Measurements from ENCODE around the gene TIMM22.
"Not testable (repeated sequence)": the region's sequence is repeated elsewhere in the genome, so short reads cannot be mapped to it uniquely, and the experiment has no call there.

The TIMM22 gene

GRCh38 chr17:973053-973452 lies 23.9 kb upstream of the TIMM22 start:
- DNase-seq, result no peak

GRCh38 chr17:974778-975177 lies 22.2 kb upstream of the TIMM22 start:
- DNase-seq, result not testable (repeated sequence)

DNA sequence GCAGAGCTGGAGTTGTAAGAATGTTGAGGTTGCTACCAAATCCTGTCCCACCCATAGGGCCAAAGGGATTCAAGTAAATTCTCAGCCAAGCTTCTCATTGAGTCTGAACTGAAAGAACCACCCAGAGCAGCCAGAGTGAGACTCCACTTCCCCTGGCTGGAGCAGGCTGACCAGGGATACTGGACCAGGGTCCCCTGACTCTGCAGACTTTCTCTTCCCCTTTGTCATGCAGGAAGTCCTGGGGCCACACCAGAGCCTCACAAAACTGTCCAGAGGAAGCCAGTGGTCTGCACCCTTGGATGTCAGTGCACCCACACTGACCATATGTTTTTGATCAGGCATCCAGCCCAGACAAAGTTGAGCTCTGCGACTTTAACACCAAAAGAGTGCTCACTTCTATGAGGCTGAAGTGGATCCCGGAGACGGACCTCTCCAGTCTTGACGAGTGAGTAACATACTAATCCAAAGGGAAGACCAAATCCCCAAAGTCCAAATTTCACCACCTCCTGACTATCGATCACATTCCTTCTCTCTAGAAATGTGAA lies 21.5 kb upstream of the TIMM22 start:
- DNase-seq, result no peak

DNA sequence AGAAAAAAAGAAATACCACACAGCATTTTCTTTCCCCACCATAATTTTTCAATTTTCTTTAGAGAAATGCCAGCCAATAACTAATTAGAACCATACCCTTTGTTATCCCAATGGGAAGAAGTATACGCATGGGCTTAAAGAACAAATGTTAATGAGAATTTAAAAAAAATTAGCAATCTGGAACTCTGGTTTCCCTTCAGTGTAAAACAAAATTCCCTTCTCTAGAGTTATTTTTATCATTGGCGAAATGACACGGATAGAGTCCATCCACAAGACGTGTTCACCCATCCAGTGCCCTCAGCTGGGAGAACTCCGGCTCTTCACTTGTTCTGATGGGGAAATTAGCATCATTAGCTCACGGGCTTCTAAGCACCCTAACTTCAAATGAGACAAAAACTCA lies 20.6 kb upstream of the TIMM22 start:
- no peak for DNase-seq

DNA sequence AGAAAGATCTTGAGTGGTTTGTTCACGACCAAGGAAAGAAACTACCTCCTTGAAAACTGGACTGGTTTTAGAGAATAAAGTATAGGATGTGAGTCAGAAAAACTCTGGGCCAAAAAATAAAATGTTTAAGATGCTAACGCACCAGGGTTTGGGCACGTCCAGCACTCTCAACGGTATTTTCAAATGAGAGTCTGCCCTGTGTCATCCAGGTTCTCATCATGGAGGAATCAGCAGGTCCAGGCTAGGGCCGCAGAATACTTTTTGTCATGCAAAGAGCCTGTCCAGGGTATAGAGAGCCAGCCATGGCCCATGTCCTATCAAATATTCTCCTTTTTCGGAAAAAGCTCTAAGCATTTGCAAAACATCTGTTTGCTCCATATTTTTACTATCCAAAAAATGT lies 19.8 kb upstream of the TIMM22 start:
- DNase-seq, result no peak

GRCh38 chr17:978103-979093 lies 18.5 kb upstream of the TIMM22 start:
- DNase-seq, result no peak

DNA sequence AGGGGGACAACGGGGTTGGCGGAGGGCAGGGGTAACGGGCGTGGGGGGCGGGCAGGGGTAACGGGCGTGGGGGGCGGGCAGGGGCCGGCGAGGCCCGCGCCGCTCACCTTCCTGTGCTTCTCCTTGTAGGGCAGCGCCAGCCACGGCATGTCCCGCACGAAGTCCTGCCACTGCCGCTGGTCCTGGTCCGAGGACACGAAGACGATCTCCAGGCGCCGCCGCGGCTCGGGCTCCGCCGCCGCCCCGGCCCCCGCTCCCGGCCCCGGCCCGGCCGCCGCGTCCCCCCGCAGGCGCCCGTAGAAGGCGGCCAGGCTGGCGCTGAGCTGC lies 17.8 kb upstream of the TIMM22 start:
- DNase-seq, result no peak

DNA sequence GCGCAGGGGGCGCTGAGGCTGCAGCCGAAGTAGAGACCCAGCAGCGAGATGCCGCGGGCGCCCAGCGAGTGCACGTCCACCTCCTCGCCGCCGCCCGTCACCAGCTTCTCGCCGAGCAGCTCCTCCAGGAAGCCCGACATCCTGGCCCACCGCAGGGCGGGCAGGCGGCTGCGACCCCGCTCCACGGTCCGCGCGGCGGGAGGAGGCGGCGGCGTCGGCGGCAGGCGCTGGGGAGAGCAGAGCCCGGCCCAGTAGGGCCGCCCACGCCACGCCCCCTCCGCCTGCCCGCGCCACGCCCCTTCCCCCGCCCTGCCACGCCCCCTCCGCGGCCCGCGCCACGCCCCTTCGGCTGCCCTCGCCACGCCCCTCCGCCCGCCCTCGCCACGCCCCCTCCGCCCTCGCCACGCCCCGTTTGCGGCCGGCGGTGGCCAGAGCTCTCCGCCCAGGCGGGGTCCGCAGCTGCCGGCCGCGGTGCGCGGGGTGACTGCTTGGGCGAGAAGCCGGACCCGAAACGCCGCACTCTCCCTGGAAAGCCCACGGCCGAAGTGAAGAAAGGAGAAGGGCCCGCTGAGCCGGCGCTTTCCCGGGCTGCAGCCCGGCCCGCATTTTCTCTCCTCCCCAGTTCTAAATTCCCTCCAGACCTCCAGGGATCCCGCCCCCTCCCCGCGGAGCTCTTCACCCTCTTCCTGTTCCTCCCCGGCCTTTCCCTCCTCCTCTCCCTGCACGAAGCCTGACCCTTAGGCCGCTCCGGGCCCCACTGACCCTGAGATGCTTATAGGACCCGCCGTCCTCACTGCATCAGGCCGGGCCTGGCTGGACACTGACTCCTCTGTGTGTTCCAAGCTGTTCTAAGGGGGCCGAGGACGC lies 17.2 kb upstream of the TIMM22 start, which contains the start of gene NXN:
Gene NXN, minus strand, starts transcription at position 238 of the 867 bp plus-strand sequence.
- peak; percentile 90 for DNase-seq

- DNase-seq, result peak; percentile 75
These were observed 16.3 kb upstream of the TIMM22 start for GRCh38 chr17:980406-981291.

DNA sequence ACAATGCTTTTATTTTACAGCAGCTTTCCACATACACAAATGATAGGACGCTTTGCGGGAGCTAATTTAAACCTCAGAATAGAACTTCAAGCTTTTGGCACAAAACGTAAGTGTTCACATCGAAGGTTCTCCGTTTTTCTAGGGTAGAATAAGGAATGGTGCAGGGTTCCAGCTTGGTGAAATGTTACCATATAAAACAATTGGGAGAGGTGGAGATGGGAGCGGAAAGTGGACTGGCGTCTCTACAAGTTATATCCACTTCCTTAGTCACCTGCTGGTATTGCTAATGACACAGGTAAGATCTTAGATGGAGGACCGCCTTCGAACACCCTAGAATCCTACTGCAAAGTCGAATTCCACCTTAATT lies 15.7 kb upstream of the TIMM22 start:
- DNase-seq, result no peak

GRCh38 chr17:983921-984320 lies 13.0 kb upstream of the TIMM22 start:
- DNase-seq, result no peak

- DNase-seq, result no peak
These were observed 10.5 kb upstream of the TIMM22 start for GRCh38 chr17:986322-986929.

GRCh38 chr17:987931-988330 lies 9.0 kb upstream of the TIMM22 start:
- no peak for DNase-seq

- DNase-seq, result no peak
These were observed 8.4 kb upstream of the TIMM22 start for GRCh38 chr17:988561-988960.

DNA sequence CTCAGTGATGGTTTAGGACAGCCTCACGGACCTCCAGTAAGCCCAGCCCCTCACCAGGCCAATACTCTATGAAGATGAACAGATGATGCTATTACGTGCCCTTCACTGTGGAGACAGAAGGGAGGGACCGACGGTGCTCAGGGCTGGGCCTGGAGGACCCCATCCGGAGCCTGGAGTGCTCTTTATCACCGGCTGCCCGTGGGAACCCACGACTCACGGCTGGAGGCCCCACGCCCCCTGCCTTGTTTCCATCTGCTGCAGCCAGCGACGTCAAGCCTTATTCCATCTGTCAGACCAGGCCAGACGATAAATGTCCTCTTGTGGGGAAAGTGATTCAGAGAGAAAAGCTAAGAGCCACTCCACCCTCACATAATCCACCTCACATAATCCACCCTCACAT lies 4.0 kb upstream of the TIMM22 start:
- no peak for DNase-seq

DNA sequence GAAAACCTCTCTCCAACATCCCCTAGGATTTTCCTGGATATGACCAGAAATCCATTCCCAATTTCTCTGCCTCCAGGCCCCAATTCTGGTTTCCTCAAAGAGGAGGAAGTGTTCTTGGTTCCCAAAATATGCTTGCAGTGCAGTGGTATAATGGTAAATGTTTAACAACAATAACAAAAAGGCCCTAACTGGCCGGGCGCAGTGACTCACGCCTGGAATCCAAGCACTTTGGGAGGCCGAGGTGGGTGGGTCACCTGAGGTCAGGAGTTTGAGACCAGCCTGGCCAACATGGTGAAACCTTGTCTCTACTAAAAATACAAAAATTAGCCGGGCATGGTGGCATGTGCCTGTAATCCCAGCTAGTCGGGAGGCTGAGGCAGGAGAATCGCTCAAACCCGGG lies 1.6 kb upstream of the TIMM22 start:
- not testable (repeated sequence) for DNase-seq

DNA sequence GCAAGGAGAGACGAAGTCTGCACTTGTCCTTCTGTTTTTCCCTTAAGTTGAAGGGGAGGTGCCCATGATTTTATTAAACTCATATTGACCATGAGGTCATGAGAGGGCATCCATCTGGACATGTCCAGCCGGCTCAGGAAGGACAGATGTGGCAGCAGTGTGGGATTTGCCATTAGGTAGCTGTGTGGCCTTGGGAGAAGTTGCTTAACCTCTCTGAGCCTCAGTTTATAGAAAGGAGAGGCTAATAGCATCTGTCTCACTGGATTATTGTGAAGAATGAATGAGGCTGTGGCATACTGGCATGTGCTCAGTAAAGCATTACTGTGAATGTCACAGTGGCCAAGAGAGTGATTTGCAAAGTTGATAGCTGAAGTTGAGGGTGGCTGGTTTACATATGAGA lies 1.2 kb downstream of the TIMM22 start:
- no peak for DNase-seq

DNA sequence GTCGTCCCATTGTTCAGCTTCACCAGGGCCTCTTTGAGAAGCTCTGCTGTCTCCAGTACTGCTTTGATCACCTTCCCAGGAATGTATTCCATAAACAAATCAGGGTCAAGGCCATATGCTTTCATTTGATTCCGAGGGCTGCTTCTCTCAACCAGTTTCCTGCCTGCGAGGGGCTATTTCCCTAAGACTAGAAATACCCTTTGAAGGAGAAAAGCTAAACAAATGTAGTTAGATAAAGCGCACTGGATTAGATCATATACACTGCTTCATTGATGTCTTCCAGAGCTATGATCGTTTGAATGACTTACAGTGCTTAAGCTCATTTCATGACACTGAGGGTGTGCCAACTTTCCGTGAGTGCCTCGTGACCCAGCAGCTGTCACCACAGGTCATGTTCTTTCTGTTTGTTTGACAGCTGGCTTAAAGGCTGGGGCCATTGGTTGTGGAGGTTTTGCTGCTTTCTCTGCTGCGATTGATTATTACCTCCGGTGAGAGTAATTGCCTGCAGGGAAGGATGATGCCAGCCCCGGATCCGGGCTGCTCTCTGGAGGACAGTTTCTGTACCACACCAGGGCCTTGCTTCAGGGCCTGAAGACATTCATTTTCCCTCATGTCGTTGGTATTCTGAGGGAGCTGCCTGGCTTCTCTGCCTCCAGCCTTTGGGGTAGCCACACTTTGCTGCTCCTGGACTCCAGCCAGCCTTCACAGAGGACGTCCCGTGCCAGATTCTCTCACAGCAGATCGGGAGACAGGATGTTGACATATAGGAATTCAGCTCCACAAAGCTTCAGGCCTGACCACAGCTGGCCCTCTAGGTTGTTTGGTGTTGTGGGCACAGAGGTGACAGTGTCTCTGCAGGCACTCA lies 3.9 kb downstream of the TIMM22 start:
- no peak for DNase-seq

DNA sequence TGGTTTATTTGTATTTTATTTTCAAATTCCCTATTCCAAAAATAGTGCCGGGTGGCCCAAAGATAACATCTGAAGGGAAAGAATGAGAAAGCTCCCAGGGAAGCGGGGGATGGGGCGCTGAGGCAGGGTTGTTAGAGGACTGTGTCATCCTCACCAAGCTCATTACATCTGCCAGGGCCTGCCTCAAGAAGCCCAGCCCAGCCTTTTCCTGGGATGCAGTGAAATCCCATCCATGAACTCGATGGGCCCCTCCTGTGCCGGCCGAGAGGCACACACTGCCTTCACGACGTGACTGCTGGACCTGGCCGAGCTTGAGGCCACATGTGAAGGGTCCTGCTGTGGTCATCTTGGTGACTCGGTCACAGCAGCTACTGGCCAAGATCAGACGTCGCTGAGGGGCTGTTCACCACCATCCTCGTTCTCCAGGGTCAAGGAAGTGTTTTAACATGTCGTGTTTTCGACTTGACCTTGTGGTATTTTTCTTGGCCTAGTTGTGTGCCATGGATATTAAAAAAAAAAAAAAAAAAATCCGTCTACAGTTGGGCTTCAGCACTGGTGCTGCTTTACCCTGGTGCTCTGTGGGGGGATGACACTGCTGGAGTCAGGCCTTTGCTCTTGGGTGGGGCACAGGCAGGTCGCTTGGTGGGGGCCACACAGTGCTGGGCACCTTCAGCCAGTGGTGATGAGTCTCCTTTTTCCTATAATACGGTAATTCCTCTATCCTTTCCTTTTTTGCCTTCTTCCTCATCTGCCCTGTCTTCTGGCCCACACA lies 4.9 kb downstream of the TIMM22 start:
- no peak for DNase-seq

GRCh38 chr17:1002412-1002753 lies 5.5 kb downstream of the TIMM22 start:
- no peak for DNase-seq
